HUES6 (cell line): ENCODE measurements around the gene CENPO.

Source experiments
- H3K27ac ChIP-seq: 2 replicates; pipeline ENCODE4 v1.7.0; 2013; ENCODE audit warnings: low read depth, mild to moderate bottlenecking, low read length, inconsistent platforms
- H3K27me3 ChIP-seq: 2 replicates; pipeline ENCODE4 v1.6.1; 2013; ENCODE audit warnings: low read length; ENCODE audit not compliant: control insufficient read depth, insufficient read depth
- H3K36me3 ChIP-seq: 2 replicates; pipeline ENCODE4 v1.6.1; 2013; ENCODE audit warnings: low read length; ENCODE audit not compliant: control insufficient read depth, insufficient read depth
- H3K4me1 ChIP-seq: 2 replicates; pipeline ENCODE4 v1.6.1; 2013; ENCODE audit warnings: low read length; ENCODE audit not compliant: control insufficient read depth, insufficient read depth
- H3K4me3 ChIP-seq: 2 replicates; pipeline ENCODE4 v1.5.1; 2013; ENCODE audit warnings: low read depth, low read length
- H3K9ac ChIP-seq: one replicate; pipeline ENCODE4 v1.6.1; 2013; ENCODE audit warnings: mild to moderate bottlenecking, low read length
- H3K9me3 ChIP-seq: 2 replicates; pipeline ENCODE4 v1.6.1; 2013; ENCODE audit warnings: low read depth, low read length; ENCODE audit not compliant: control insufficient read depth, insufficient read depth

Gene CENPO

GRCh38 chr2:24840164-24840869 is 47.1 kb downstream of the CENPO start:
- Histone ChIP-seq H3K27me3 (no peaks in the 10 kb centered on the region), H3K9ac (no peak overlapping the region), H3K36me3 (peaks cover 23% of the 10 kb centered on the region; the same call in 1 of the 2 replicates)

GRCh38 chr2:24840962-24841945 is 48.0 kb downstream of the CENPO start:
- Histone ChIP-seq H3K9me3 (peaks cover 9% of the 10 kb centered on the region), H3K36me3 (peaks cover 22% of the 10 kb centered on the region; the same call in 1 of the 2 replicates), H3K27me3 (no peaks in the 10 kb centered on the region), H3K4me1 (peaks cover 7% of the 10 kb centered on the region; the same call in 1 of the 2 replicates), H3K9ac (no peak overlapping the region), H3K4me3 (no peak overlapping the region), H3K27ac (no peak overlapping the region)

More at GRCh38 chr2:24840164-24840869, 47.1 kb downstream of the CENPO start:
- H3K27ac ChIP-seq = no peak overlapping the region
- no peak overlapping the region for H3K4me3 ChIP-seq
- peaks cover 7% of the 10 kb centered on the region; the same call in 1 of the 2 replicates for H3K4me1 ChIP-seq
- no peaks in the 10 kb centered on the region for H3K9me3 ChIP-seq

GRCh38 chr2:24842081-24843050 is 49.1 kb downstream of the CENPO start:
- H3K9ac ChIP-seq = no peak overlapping the region
- H3K4me3 ChIP-seq = no peak overlapping the region
- H3K36me3 ChIP-seq = peaks cover 13% of the 10 kb centered on the region; the same call in 1 of the 2 replicates
- H3K9me3 ChIP-seq = peaks cover 17% of the 10 kb centered on the region
- no peaks in the 10 kb centered on the region for H3K27me3 ChIP-seq
- peaks cover 7% of the 10 kb centered on the region; the same call in 1 of the 2 replicates for H3K4me1 ChIP-seq
- H3K27ac ChIP-seq = no peak overlapping the region

GRCh38 chr2:24843330-24843860 is 50.2 kb downstream of the CENPO start:
- no peak overlapping the region for H3K9ac ChIP-seq
- peaks cover 27% of the 10 kb centered on the region for H3K9me3 ChIP-seq
- H3K36me3 ChIP-seq = peaks cover 13% of the 10 kb centered on the region; the same call in 1 of the 2 replicates
- H3K4me3 ChIP-seq = no peak overlapping the region
- peaks cover 7% of the 10 kb centered on the region; the same call in 1 of the 2 replicates for H3K4me1 ChIP-seq
- no peak overlapping the region for H3K27ac ChIP-seq
- H3K27me3 ChIP-seq = no peaks in the 10 kb centered on the region

GRCh38 chr2:24844023-24844685 is 50.9 kb downstream of the CENPO start:
- peaks cover 13% of the 10 kb centered on the region; the same call in 1 of the 2 replicates for H3K36me3 ChIP-seq
- H3K27me3 ChIP-seq = no peaks in the 10 kb centered on the region
- no peak overlapping the region for H3K9ac ChIP-seq
- H3K4me1 ChIP-seq = peaks cover 7% of the 10 kb centered on the region; the same call in 1 of the 2 replicates
- H3K27ac ChIP-seq = no peak overlapping the region
- no peak overlapping the region for H3K4me3 ChIP-seq
- peaks cover 34% of the 10 kb centered on the region for H3K9me3 ChIP-seq

- Histone ChIP-seq H3K4me3 (no peak overlapping the region), H3K9me3 (peaks cover 47% of the 10 kb centered on the region), H3K27me3 (no peaks in the 10 kb centered on the region), H3K9ac (no peak overlapping the region), H3K27ac (no peak overlapping the region), H3K36me3 (0 out of 2 replicates have a peak, but pooled peaks cover 9% of the 10 kb centered on the region), H3K4me1 (0 out of 2 replicates have a peak, but pooled peaks cover under 1% of the 10 kb centered on the region)
These were observed 52.5 kb downstream of the CENPO start for GRCh38 chr2:24845691-24846090.

- no peak overlapping the region for H3K4me3 ChIP-seq
- peaks cover 5% of the 10 kb centered on the region; the same call in 1 of the 2 replicates for H3K4me1 ChIP-seq
- no peak overlapping the region for H3K9ac ChIP-seq
- H3K27me3 ChIP-seq = no peaks in the 10 kb centered on the region
- H3K27ac ChIP-seq = no peak overlapping the region
- no peaks in the 10 kb centered on the region for H3K36me3 ChIP-seq
- peaks cover 42% of the 10 kb centered on the region for H3K9me3 ChIP-seq
These were observed 57.7 kb downstream of the CENPO start for GRCh38 chr2:24850944-24851343.

GRCh38 chr2:24852026-24852425 is 58.8 kb downstream of the CENPO start:
- Histone ChIP-seq H3K36me3 (no peaks in the 10 kb centered on the region), H3K9ac (no peak overlapping the region), H3K9me3 (peaks cover 34% of the 10 kb centered on the region), H3K27me3 (no peaks in the 10 kb centered on the region), H3K4me1 (peaks cover 9% of the 10 kb centered on the region; the same call in 1 of the 2 replicates), H3K4me3 (no peak overlapping the region), H3K27ac (no peak overlapping the region)

GRCh38 chr2:24852431-24853020 is 59.3 kb downstream of the CENPO start:
- Histone ChIP-seq H3K27ac (no peak overlapping the region), H3K9me3 (peaks cover 29% of the 10 kb centered on the region), H3K36me3 (no peaks in the 10 kb centered on the region), H3K9ac (no peak overlapping the region), H3K4me1 (peaks cover 9% of the 10 kb centered on the region; the same call in 1 of the 2 replicates), H3K27me3 (no peaks in the 10 kb centered on the region), H3K4me3 (no peak overlapping the region)
